ENCODE measurements around the gene CYB5B.

DNA sequence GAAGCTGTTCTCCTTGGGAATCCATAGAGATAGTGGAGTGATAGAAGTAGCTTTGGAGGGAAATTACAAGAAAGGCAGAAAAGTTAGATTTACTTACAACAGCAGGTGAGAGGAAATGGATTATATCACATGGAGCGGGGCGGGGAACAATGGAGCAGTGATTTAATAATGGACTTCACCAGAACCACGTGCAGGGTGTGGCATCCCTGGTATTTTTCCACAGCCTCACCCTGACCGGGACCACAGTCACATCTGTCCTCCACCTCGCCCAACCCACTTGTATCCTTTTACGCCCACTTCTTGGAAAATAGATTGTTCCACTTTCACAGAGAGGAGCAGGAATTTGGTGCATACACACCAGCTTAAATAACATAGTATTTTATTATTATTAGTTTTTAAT is 15.9 kb upstream of the CYB5B start:
- TF ChIP-seq, protein P1, sequence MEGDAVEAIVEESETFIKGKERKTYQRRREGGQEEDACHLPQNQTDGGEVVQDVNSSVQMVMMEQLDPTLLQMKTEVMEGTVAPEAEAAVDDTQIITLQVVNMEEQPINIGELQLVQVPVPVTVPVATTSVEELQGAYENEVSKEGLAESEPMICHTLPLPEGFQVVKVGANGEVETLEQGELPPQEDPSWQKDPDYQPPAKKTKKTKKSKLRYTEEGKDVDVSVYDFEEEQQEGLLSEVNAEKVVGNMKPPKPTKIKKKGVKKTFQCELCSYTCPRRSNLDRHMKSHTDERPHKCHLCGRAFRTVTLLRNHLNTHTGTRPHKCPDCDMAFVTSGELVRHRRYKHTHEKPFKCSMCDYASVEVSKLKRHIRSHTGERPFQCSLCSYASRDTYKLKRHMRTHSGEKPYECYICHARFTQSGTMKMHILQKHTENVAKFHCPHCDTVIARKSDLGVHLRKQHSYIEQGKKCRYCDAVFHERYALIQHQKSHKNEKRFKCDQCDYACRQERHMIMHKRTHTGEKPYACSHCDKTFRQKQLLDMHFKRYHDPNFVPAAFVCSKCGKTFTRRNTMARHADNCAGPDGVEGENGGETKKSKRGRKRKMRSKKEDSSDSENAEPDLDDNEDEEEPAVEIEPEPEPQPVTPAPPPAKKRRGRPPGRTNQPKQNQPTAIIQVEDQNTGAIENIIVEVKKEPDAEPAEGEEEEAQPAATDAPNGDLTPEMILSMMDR (IDR thresholded peaks at IDR 0.05; ENCODE audit: low read length) = no peak
- no peak for TF ChIP-seq EZH2 (optimal IDR thresholded peaks at IDR 0.05; ENCODE audit: low read depth, low read length)
- no peak for TF ChIP-seq EZH2phosphoT487 (IDR thresholded peaks at IDR 0.05; ENCODE audit: low read length)
